SK-N-SH (cell line): Measurements from ENCODE around the gene XPR1. TPM values are rescaled to one million over a fixed set of nuclear protein-coding genes. Genes with fewer than 3 reads are reported as not detected.

Experiments used
- CTCF ChIA-PET: fragments of 300-600, 350-600 bp; formaldehyde crosslinking; extraction: SDS; loops from one replicate; lab custom pipeline; 2021; lab: Yijun Ruan, JAX
- POLR2A ChIA-PET: fragments of 350-600 bp; sonication (Branson Sonifier 250); formaldehyde crosslinking; extraction: SDS; loops from one replicate; lab custom pipeline; 2020; ENCODE audit warnings: antibody characterized with exemption, inconsistent platforms; lab: Yijun Ruan, JAX
- DNase-seq: peaks from one replicate; pipeline ENCODE4 v3.0.0; 2012
- H2AFZ ChIP-seq: fragments of 200-600 bp; sonication (generic); 2 replicates; pipeline ENCODE4 v1.8.1; 2016; ENCODE audit warnings: antibody characterized with exemption, mild to moderate bottlenecking, low read depth
- H3F3A ChIP-seq: fragments of 200-600 bp; sonication (generic); replicated peaks from 2 replicates; pipeline ENCODE3; 2016; ENCODE audit warnings: antibody characterized with exemption, mild to moderate bottlenecking; ENCODE audit not compliant: insufficient read depth
- H3K27ac ChIP-seq, 2 experiments: fragments of 200-500 bp in 1 of 2; fragments of 200-600 bp in 1 of 2; sonication (Bioruptor generic) in 1 of 2; sonication (generic), shearing (Covaris generic) in 1 of 2; 2 replicates each; pipeline versions ENCODE4 v1.5.1 to v1.6.1; 2014 to 2016; ENCODE audit warnings: low read depth in 2 of 2, inconsistent platforms in 1 of 2, low read length in 1 of 2, mild to moderate bottlenecking in 1 of 2, mixed read lengths in 1 of 2
- H3K27me3 ChIP-seq: fragments of 200-600 bp; sonication (generic), shearing (Covaris generic); 2 replicates; pipeline ENCODE4 v1.6.1; 2016; ENCODE audit warnings: mixed run types; ENCODE audit not compliant: insufficient read depth
- H3K36me3 ChIP-seq, 2 experiments: fragments of 200-500 bp in 1 of 2; fragments of 200-600 bp in 1 of 2; sonication (Bioruptor generic) in 1 of 2; sonication (generic) in 1 of 2; replicated peaks in 1 of 2; 2 replicates each; pipeline versions ENCODE3 to v1.5.1; 2014 to 2016; ENCODE audit warnings: low read length in 1 of 2, mild to moderate bottlenecking in 1 of 2; ENCODE audit not compliant: insufficient read depth in 2 of 2, control insufficient read depth in 1 of 2
- H3K4me1 ChIP-seq, 2 experiments: fragments of 200-500 bp in 1 of 2; fragments of 200-600 bp in 1 of 2; sonication (Bioruptor generic) in 1 of 2; sonication (generic), shearing (Covaris generic) in 1 of 2; 2 replicates each; pipeline versions ENCODE4 v1.5.1 to v1.6.1; 2014 to 2016; ENCODE audit warnings: low read depth in 1 of 2, low read length in 1 of 2, mixed run types in 1 of 2; ENCODE audit not compliant: insufficient read depth in 2 of 2, control insufficient read depth in 1 of 2
- H3K4me2 ChIP-seq: fragments of 200-600 bp; sonication (generic), shearing (Covaris generic); 2 replicates; pipeline ENCODE4 v1.6.1; 2017; ENCODE audit warnings: mixed run types
- H3K4me3 ChIP-seq, 2 experiments: fragments of 200-500 bp in 1 of 2; fragments of 200-600 bp in 1 of 2; sonication (Bioruptor generic) in 1 of 2; sonication (generic), shearing (Covaris generic) in 1 of 2; 2 replicates each; pipeline versions ENCODE4 v1.5.1 to v1.8.1; 2014 to 2016; ENCODE audit warnings: low read depth in 2 of 2, inconsistent platforms in 1 of 2, low read length in 1 of 2, mild to moderate bottlenecking in 1 of 2, mixed read lengths in 1 of 2, moderate library complexity in 1 of 2
- H3K79me2 ChIP-seq: fragments of 200-600 bp; sonication (generic); 2 replicates; pipeline ENCODE4 v1.8.1; 2017; ENCODE audit warnings: mild to moderate bottlenecking; ENCODE audit not compliant: insufficient read depth
- H3K9ac ChIP-seq: fragments of 200-600 bp; sonication (generic); 2 replicates; pipeline ENCODE4 v1.6.1; 2017; ENCODE audit warnings: mixed run types
- H3K9me2 ChIP-seq: fragments of 200-600 bp; sonication (generic); 2 replicates; pipeline ENCODE4 v1.6.1; 2017; ENCODE audit warnings: mixed run types
- H3K9me3 ChIP-seq: fragments of 200-600 bp; sonication (generic); 2 replicates; pipeline ENCODE4 v1.6.1; 2017; ENCODE audit warnings: mixed run types, mild to moderate bottlenecking, moderate library complexity
- H4K20me1 ChIP-seq: fragments of 200-600 bp; sonication (generic); 2 replicates; pipeline ENCODE4 v1.6.1; 2017; ENCODE audit warnings: mild to moderate bottlenecking, mixed run types; ENCODE audit not compliant: insufficient read depth
- EZH2phosphoT487 ChIP-seq: fragments of 200-600 bp; sonication (generic); IDR thresholded peaks from 2 replicates; pipeline ENCODE4 v1.6.1; 2017; ENCODE audit warnings: low read depth, mixed run types, mild to moderate bottlenecking, antibody characterized with exemption, moderate library complexity, borderline replicate concordance
- JUND ChIP-seq: IDR thresholded peaks from 2 replicates; pipeline ENCODE4 v1.4.0; 2012
- MEF2A ChIP-seq: IDR thresholded peaks from 2 replicates; pipeline ENCODE4 v1.4.0; 2012; ENCODE audit warnings: low read depth, borderline replicate concordance
- MXI1 ChIP-seq: IDR thresholded peaks from 2 replicates; pipeline ENCODE4 v1.6.1; 2012; ENCODE audit warnings: mild to moderate bottlenecking, low read depth, low read length, improper control_type of control experiment
- NFIC ChIP-seq: IDR thresholded peaks from 2 replicates; pipeline ENCODE4 v1.4.0; 2012; ENCODE audit warnings: borderline replicate concordance
- RAD21 ChIP-seq: IDR thresholded peaks from 2 replicates; pipeline ENCODE4 v1.6.1; 2012; ENCODE audit warnings: mild to moderate bottlenecking, low read length
- RCOR1 ChIP-seq: fragments of 150-350 bp; IDR thresholded peaks from 2 replicates; pipeline ENCODE4 v1.6.1; 2017; ENCODE audit warnings: antibody characterized with exemption, low read length
- REST ChIP-seq: IDR thresholded peaks from 2 replicates; pipeline ENCODE4 v1.6.1; 2012; ENCODE audit warnings: mild to moderate bottlenecking, low read depth, low read length, moderate library complexity
- RXRA ChIP-seq: IDR thresholded peaks from 2 replicates; pipeline ENCODE4 v1.4.0; 2012; ENCODE audit warnings: low read depth, mild to moderate bottlenecking, borderline replicate concordance
- SMC3 ChIP-seq: IDR thresholded peaks from 2 replicates; pipeline ENCODE4 v1.6.1; 2012; ENCODE audit warnings: low read depth, low read length, improper control_type of control experiment
- TCF12 ChIP-seq: IDR thresholded peaks from 2 replicates; pipeline ENCODE4 v1.4.0; 2012
- TEAD4 ChIP-seq: IDR thresholded peaks from 2 replicates; pipeline ENCODE4 v1.4.0; 2012; ENCODE audit warnings: mild to moderate bottlenecking, borderline replicate concordance; ENCODE audit not compliant: insufficient read depth
- USF1 ChIP-seq: IDR thresholded peaks from 2 replicates; pipeline ENCODE4 v1.4.0; 2012; ENCODE audit warnings: low read depth, borderline replicate concordance
- YY1 ChIP-seq: IDR thresholded peaks from 2 replicates; pipeline ENCODE4 v1.4.0; 2012; ENCODE audit warnings: low read depth, mild to moderate bottlenecking
- WGBS: methylation state at CpG from one replicate; pipeline ENCODE4 v1.1.6; 2017; ENCODE audit warnings: low lambda C conversion rate; 5-methylcytosine and 5-hydroxymethylcytosine counted together
- polyA plus RNA-seq, 3 experiments: library from polyadenylated mRNA; depleted of rRNA; stranded (reverse); fragments of >200 nt; gene quantifications; 2 replicates each; pipeline ENCODE4 v1.2.3, GENCODE V29; 2012
- TF ChIP-seq, protein P1 (sequence below): IDR thresholded peaks from 2 replicates; pipeline ENCODE4 v1.4.0; 2012; ENCODE audit warnings: low read depth, borderline replicate concordance
- TF ChIP-seq, protein P2 (sequence below): fragments of 150-350 bp; IDR thresholded peaks from 2 replicates; pipeline ENCODE4 v1.6.1; 2017; ENCODE audit warnings: antibody characterized with exemption, low read length, low read depth, borderline replicate concordance

The XPR1 gene
- polyA plus RNA-seq, 1 of the 3 experiments (the other 2 are of a cell fraction): 7.9 TPM

- TF ChIP-seq, protein P1, sequence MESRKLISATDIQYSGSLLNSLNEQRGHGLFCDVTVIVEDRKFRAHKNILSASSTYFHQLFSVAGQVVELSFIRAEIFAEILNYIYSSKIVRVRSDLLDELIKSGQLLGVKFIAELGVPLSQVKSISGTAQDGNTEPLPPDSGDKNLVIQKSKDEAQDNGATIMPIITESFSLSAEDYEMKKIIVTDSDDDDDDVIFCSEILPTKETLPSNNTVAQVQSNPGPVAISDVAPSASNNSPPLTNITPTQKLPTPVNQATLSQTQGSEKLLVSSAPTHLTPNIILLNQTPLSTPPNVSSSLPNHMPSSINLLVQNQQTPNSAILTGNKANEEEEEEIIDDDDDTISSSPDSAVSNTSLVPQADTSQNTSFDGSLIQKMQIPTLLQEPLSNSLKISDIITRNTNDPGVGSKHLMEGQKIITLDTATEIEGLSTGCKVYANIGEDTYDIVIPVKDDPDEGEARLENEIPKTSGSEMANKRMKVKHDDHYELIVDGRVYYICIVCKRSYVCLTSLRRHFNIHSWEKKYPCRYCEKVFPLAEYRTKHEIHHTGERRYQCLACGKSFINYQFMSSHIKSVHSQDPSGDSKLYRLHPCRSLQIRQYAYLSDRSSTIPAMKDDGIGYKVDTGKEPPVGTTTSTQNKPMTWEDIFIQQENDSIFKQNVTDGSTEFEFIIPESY: no peak
- TF ChIP-seq SMC3: no peak
These were observed 141.5 kb downstream of the XPR1 start (continued) for GRCh38 chr1:180773210-180773865.

DNA sequence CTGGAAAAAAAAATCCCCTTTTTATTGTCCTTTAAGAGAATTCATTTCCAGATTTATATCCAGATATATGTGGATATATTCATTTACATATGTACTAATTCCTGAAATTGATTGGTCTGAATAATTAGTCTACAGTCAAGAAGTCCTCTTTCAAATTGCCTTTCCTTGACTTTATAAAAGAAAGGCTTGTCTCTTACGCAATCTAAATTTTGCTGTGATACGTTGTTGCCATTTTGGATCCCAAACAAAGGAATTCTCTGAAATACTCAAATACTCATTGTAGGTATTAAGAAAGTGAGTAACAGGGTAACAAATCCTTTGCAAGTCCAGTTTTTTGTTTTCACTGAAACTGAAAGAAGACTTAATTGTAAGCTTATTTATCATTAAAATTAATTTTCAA is 144.0 kb downstream of the XPR1 start:
- H3K9me3 ChIP-seq: no peaks in the 10 kb centered on the region
- H3K36me3 ChIP-seq: no peaks in the 10 kb centered on the region
- ChIA-PET CTCF (interaction anchor here (1.1 kb wide), 1 partner anchor 10 kb away, joined by 4 read pairs; no protein-coding TSS in a partner anchor), POLR2A (no interaction called here)
- TF ChIP-seq USF1 (no peak), RAD21 (no peak), YY1 (no peak), MEF2A (no peak), MXI1 (no peak), RCOR1 (no peak)
- TF ChIP-seq, protein P2, sequence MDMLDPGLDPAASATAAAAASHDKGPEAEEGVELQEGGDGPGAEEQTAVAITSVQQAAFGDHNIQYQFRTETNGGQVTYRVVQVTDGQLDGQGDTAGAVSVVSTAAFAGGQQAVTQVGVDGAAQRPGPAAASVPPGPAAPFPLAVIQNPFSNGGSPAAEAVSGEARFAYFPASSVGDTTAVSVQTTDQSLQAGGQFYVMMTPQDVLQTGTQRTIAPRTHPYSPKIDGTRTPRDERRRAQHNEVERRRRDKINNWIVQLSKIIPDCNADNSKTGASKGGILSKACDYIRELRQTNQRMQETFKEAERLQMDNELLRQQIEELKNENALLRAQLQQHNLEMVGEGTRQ: no peak
- H3K4me1 ChIP-seq: peaks cover 0 to 3% of the 10 kb centered on the region in 2 experiments; a peak in 3 of 4 replicates
- H3F3A ChIP-seq: peaks cover 16% of the 10 kb centered on the region
- no peaks in the 10 kb centered on the region for H3K27me3 ChIP-seq
- no peak for DNase-seq
- no peak overlapping the region for H3K9ac ChIP-seq
- H3K27ac ChIP-seq: no peak overlapping the region
- peaks cover 11% of the 10 kb centered on the region; the same call in 1 of the 2 replicates for H3K79me2 ChIP-seq
- no peak overlapping the region for H2AFZ ChIP-seq
- H3K4me2 ChIP-seq: no peak overlapping the region
- H3K4me3 ChIP-seq: no peak overlapping the region
- H4K20me1 ChIP-seq: no peaks in the 10 kb centered on the region
- H3K9me2 ChIP-seq: no peaks in the 10 kb centered on the region
- 94% methylated on average over 2 of the region's 2 CpGs for WGBS

- POLR2A ChIA-PET: no interaction called here
- Histone ChIP-seq H3K9me3 (no peaks in the 10 kb centered on the region), H3K9me2 (no peaks in the 10 kb centered on the region), H4K20me1 (no peaks in the 10 kb centered on the region), H3K4me2 (no peak overlapping the region), H3K79me2 (peaks cover 10% of the 10 kb centered on the region; the same call in 1 of the 2 replicates), H3K27me3 (no peaks in the 10 kb centered on the region), H3K4me1 (peaks cover 0 to 3% of the 10 kb centered on the region in 2 experiments; a peak in 3 of 4 replicates), H3K27ac (no peak overlapping the region), H2AFZ (no peak overlapping the region), H3K4me3 (no peak overlapping the region), H3F3A (peaks cover 20% of the 10 kb centered on the region), H3K9ac (no peak overlapping the region), H3K36me3 (no peaks in the 10 kb centered on the region)
- 88% methylated on average over 4 of the region's 4 CpGs for WGBS
- no peak for DNase-seq
- CTCF ChIA-PET: interaction anchor here (0.9 to 1.5 kb wide), 3 partner anchors 14 to 48 kb away, joined by 3 read pairs; no protein-coding TSS in a partner anchor
- no peak for TF ChIP-seq NFIC
- TF ChIP-seq REST: no peak
- TF ChIP-seq RXRA: no peak
- TF ChIP-seq TEAD4: no peak
- no peak for TF ChIP-seq JUND
- TF ChIP-seq TCF12: no peak
- TF ChIP-seq EZH2phosphoT487: no peak
- TF ChIP-seq RCOR1: no peak
- TF ChIP-seq RAD21: no peak
These were observed 145.4 kb downstream of the XPR1 start for GRCh38 chr1:180777072-180777689.
